Activated CD4-positive, alpha-beta T cell treated with anti-CD3 and anti-CD28 coated beads, Interleukin-2, amount 10 ng/mL, durations not matched to agents 24 days and 14 days (primary cell): ENCODE measurements around the gene INS. TPM values are rescaled to one million over a fixed set of nuclear protein-coding genes. Genes with fewer than 3 reads are reported as not detected.

Experiments
- DNase-seq: peaks from one replicate; pipeline ENCODE4 v3.0.0; 2022
- H3K27ac Mint-ChIP-seq: one replicate; pipeline ENCODE4 v1.8.0; 2022; ENCODE audit warnings: mild to moderate bottlenecking, mixed read lengths
- H3K27me3 Mint-ChIP-seq: one replicate; pipeline ENCODE4 v1.8.0; 2022; ENCODE audit warnings: mixed read lengths
- H3K36me3 Mint-ChIP-seq: one replicate; pipeline ENCODE4 v1.8.0; 2022; ENCODE audit warnings: low read depth, mild to moderate bottlenecking, mixed read lengths
- H3K4me1 Mint-ChIP-seq: one replicate; pipeline ENCODE4 v1.8.0; 2021; ENCODE audit warnings: mixed read lengths
- H3K4me3 Mint-ChIP-seq: one replicate; pipeline ENCODE4 v1.8.0; 2022; ENCODE audit warnings: mild to moderate bottlenecking, moderate library complexity, mixed read lengths
- H3K9me3 Mint-ChIP-seq: one replicate; pipeline ENCODE4 v1.8.0; 2021; ENCODE audit warnings: mixed read lengths
- intact Hi-C: fragments of 100-400 bp; cut with micrococcal nuclease; formaldehyde crosslinking; loops from one replicate; pipeline ENCODE4 v1.15.1; 2023
- total RNA-seq: library from RNA; stranded (reverse); gene quantifications from 2 replicates; pipeline ENCODE4 v1.2.3, GENCODE V29; 2022

Gene INS
- total RNA-seq, 1 donor from 2014 or later, result not detected

DNA sequence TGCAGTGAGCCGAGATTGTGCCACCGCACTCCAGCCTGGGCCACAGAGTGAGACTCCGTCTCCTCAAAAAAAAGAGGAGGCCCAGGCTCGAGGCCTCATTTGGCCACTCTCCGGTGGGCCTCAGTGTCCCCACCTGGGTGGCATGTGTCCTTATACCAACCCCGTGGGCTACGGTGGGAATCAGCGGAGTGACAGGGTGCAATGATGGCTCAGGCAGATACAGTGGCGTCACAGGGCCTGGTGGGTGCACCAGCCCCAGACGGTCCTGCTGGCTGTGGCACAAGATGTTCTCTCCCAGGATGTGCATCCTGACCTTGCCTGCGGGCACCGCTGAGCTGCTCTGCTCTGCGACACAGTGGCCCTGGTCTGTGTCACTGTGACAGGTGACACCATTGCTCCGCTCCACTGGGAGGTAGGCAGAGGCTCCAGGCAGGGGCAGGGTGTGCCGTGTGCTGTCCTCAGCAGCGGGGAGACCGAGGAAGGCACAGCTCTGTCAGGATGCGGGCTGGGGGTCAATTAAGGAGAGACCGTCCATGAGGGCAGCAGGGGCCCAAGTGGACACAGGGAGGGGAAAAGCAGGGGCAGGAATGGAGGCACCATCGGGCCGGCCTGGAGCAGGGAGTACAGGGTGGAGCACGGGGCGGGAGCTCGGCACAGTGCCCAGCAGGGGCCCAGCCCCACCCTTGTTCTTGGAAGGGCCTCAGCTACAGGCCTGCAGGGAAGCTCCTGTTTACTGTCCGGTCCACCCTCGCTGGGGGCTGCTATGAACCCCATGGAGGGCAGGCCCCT is 32.3 kb upstream of the INS start:
- H3K27me3 Mint-ChIP-seq, result peaks cover 11% of the 10 kb centered on the region
- no peak for DNase-seq
- peaks cover 9% of the 10 kb centered on the region for H3K4me1 Mint-ChIP-seq
- H3K27ac Mint-ChIP-seq, result no peak overlapping the region
- no peak overlapping the region for H3K4me3 Mint-ChIP-seq
- no peaks in the 10 kb centered on the region for H3K36me3 Mint-ChIP-seq
- intact Hi-C loops, result no loop called here
- no peaks in the 10 kb centered on the region for H3K9me3 Mint-ChIP-seq

DNA sequence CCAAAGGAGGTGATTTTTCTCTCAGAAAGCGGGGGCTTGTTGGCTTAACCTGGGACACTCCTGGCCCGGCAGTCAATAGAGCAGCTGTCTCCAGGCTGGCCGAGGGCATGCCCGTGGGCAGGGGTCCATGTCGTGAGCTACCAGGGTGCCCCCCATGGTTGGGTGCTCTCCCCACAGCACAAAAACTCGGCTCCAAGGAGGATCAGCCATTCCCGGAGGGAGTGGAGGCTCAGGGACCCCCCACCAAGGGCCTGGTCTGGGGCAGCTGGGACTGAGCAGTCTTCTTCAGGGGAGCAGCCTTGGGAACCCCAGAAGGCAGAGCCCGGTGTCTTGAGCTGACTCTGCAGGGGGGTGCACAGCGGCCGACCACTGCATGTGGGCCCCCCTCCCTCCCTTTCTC is 31.4 kb upstream of the INS start:
- intact Hi-C loops, result no loop called here
- H3K4me1 Mint-ChIP-seq, result peaks cover 9% of the 10 kb centered on the region
- no peak overlapping the region for H3K4me3 Mint-ChIP-seq
- DNase-seq, result no peak
- H3K27ac Mint-ChIP-seq, result no peak overlapping the region
- H3K9me3 Mint-ChIP-seq, result no peaks in the 10 kb centered on the region
- no peaks in the 10 kb centered on the region for H3K36me3 Mint-ChIP-seq
- H3K27me3 Mint-ChIP-seq, result peaks cover 11% of the 10 kb centered on the region

DNA sequence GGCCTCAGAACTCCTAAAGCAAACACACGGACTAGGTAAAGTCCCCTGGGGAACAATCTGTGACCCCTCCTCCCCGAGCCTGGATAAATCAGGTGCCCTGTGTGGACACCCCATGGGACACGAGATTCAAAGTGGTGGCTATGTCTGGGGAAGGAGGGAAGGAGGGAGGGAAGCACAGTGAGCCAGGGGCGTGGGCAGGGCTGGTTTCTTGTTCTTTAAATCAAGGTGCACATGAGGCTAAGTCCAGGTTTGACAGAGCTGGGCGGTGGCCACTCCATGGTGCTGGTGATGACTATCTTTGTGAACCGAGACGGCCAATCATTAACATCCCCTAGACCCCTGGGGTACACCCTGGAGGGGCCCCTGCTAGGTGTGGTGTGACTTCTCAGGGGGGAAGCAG is 30.9 kb upstream of the INS start:
- no peaks in the 10 kb centered on the region for H3K9me3 Mint-ChIP-seq
- H3K36me3 Mint-ChIP-seq, result no peaks in the 10 kb centered on the region
- intact Hi-C loops, result no loop called here
- H3K4me3 Mint-ChIP-seq, result no peak overlapping the region
- H3K4me1 Mint-ChIP-seq, result peaks cover 5% of the 10 kb centered on the region
- no peak for DNase-seq
- peaks cover 8% of the 10 kb centered on the region for H3K27me3 Mint-ChIP-seq
- H3K27ac Mint-ChIP-seq, result no peak overlapping the region

DNA sequence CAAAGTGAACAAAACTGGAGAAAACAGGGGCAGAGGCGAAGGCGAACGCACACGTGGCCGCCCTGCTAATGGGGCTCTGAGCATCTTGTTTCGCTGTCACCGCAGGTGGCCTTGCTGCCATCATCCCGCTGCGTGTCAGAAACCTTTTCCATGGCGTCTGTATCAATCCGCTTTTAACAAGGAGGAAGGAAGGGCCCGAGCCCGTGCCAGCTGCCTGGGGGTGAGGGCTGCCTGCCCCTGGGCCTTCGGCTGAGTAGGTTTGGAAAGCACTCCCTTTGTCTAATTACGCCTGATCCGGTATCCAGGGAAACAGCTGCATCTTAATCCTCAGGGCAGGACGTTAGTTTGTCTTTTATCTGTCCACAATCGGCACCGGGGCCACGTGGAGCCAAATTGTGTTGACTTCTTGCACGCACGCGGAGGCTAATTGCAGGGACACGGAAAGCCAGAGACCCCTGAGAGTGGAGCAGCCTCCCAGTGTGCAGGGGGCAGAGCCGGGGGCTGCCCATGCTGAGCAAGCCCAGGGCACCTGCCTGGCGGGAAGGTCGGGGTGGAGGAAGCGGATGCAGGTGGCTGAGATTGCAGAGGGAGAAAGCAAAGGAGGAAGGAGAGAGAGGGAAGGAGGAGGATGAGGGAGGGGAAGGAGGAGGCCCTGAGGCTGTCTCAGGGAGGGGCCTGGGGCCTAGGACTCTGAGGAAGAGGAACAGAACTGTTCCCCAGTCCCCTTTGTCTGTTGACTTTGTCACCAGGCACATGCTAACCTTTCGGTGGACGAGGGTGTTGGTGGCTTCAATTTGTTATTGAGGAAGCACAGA is 29.9 kb upstream of the INS start:
- Mint-ChIP-seq H3K9me3 (no peaks in the 10 kb centered on the region), H3K4me3 (no peak overlapping the region), H3K4me1 (no peaks in the 10 kb centered on the region), H3K27me3 (no peaks in the 10 kb centered on the region), H3K36me3 (no peaks in the 10 kb centered on the region), H3K27ac (no peak overlapping the region)
- no peak for DNase-seq
- intact Hi-C loops, result no loop called here

DNA sequence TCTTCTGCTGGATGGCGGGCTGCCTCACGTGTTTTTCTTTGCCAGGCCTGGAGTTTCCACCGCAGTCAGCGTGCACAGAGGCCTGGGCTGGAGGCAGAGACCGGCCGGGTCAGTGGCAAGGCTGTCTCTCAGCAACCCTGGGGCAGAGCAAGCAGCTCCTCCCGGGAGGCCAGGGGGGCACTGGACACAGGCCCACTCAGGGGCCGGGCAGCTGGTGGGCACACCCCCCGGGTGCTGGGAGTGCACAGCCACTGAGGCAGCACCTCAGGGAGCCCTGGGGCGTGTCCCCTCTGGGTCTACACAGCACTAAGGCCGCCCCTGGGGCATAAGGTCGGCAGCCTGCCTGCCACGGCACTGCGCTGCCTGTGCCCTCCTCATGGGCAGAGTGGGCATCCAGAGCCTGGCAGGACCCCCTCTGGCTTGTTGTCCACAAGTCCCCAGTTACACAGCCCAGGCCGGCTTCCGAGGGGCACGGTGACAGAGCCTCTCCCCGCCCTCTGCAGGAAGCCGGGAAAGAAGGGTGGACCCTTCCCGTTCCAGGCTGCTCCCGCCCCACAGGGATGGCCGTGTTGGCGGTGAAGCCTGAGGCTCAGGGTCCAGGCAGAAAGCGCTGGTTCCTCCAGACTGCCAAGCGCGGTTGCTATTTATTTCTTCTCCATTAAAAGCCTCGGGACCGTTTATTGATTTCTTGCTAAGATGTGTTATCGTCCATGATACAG is 29.1 kb upstream of the INS start:
- no peaks in the 10 kb centered on the region for H3K36me3 Mint-ChIP-seq
- intact Hi-C loops, result no loop called here

DNA sequence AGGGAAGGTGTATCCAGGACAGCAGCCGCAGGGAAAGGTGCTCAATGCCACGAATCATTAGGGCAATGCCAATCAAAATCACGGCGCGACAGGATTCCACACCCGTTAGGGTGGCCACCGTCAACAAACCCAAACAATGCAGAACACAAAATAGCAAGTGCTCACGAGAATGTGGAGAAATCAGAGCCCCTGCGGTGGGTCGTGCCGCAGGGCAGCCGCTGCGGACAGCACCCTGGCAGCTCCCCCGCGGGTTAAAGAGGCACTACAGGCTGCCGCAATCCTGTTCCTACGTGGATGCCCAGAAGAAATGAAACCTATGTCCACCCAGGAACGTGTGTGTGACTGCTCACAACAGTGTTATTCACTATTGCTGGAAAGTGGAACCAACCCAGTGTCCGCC is 27.7 kb upstream of the INS start:
- Mint-ChIP-seq H3K4me3 (no peak overlapping the region), H3K27ac (no peak overlapping the region)

More for the DNA sequence above, 29.1 kb upstream of the INS start:
- H3K27ac Mint-ChIP-seq, result no peak overlapping the region
- no peaks in the 10 kb centered on the region for H3K27me3 Mint-ChIP-seq
- DNase-seq, result no peak
- no peak overlapping the region for H3K4me3 Mint-ChIP-seq
- H3K4me1 Mint-ChIP-seq, result no peaks in the 10 kb centered on the region
- no peaks in the 10 kb centered on the region for H3K9me3 Mint-ChIP-seq

DNA sequence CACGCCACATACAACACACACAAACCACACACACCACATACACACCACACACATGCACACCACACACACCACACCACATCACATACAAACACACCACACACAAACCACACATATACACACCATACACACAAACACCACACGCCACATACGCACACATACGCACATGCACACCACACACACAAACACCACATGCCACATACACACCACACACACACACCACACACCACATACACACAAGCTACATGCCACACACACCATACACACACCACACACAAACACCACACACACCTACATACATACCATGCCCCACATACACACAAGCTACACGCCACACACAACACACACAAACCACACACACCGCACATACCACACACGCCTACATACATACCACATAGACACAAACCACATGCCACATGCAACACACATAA is 26.3 kb upstream of the INS start:
- Mint-ChIP-seq H3K4me1 (no peaks in the 10 kb centered on the region), H3K9me3 (no peaks in the 10 kb centered on the region), H3K4me3 (no peak overlapping the region), H3K27ac (no peak overlapping the region), H3K27me3 (no peaks in the 10 kb centered on the region), H3K36me3 (no peaks in the 10 kb centered on the region)
- DNase-seq, result no peak
- intact Hi-C loops, result no loop called here

More for the DNA sequence above, 27.7 kb upstream of the INS start:
- Mint-ChIP-seq H3K27me3 (no peaks in the 10 kb centered on the region), H3K9me3 (no peaks in the 10 kb centered on the region), H3K4me1 (no peaks in the 10 kb centered on the region), H3K36me3 (no peaks in the 10 kb centered on the region)
- DNase-seq, result no peak
- intact Hi-C loops, result no loop called here

DNA sequence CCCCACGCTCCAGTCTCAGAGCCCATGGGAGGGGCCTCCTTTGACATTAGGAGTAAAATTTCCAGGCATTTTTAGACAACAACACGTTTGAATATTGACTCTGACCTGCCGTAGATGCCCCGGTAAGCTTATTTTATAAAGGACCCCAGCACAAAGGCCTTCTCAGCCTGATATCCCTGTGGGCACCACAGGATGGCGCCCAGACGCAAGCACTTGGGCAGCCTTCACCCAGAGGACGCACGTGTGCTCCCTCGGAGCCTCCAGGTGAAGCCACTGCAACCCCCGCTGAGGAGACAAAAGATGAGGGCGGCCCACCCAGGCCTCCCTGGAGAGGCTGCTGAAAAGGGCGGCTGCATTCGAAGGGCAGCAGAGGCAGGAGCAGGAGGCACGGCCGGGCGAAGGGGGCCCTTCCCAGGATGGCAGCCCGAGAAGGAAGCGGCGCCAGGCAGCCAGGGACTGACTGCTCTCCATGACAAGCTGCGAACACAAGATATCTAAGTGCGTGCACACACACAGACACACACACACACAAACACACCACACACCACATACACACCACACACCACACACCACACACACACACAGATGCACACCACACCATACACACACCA is 25.8 kb upstream of the INS start:
- Mint-ChIP-seq H3K36me3 (no peaks in the 10 kb centered on the region), H3K27me3 (no peaks in the 10 kb centered on the region), H3K4me1 (no peaks in the 10 kb centered on the region), H3K4me3 (no peak overlapping the region), H3K27ac (no peak overlapping the region), H3K9me3 (no peaks in the 10 kb centered on the region)
- DNase-seq, result peak; percentile 78
- intact Hi-C loops, result no loop called here

DNA sequence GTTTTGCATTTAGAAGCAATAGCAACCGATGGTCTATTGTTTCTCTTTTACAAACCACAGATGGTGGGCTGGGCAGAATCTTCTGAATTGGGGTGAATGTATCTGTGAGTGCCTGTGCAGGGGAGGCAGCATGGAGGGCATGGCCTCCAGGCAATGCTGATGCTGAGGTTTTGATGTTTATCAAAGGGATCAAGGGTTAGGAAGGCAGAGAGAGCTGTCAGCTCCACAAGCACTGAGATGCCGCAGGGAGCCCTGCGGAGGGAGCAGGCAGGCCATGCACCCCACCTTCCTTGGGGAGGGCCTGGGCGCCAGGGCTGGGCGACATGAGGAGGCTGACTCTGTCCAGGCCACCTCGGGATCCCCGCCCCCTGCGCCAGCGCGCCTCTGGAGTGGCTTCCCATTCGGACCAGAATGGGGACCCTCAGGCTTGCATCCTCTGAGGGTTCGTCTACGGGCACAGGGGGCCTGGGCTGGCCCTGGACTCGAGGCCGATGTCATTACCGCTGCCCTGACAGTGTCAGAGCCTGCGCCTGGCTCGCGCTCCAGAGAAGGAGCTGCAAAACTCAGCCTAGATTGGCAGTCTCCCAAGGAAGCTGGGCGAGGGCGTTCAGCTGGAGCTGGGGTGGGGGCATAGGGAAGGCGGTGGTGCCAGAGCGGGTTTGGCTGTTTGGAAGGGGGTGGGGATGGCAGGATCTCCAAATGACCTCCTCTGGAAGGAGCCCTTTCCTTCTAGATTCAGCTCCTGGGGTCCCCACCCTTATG is 24.5 kb upstream of the INS start:
- H3K4me3 Mint-ChIP-seq, result no peak overlapping the region
- H3K27me3 Mint-ChIP-seq, result no peaks in the 10 kb centered on the region
- no peaks in the 10 kb centered on the region for H3K4me1 Mint-ChIP-seq
- intact Hi-C loops, result no loop called here
- H3K27ac Mint-ChIP-seq, result no peak overlapping the region
- no peak for DNase-seq
- no peaks in the 10 kb centered on the region for H3K9me3 Mint-ChIP-seq
- H3K36me3 Mint-ChIP-seq, result no peaks in the 10 kb centered on the region

DNA sequence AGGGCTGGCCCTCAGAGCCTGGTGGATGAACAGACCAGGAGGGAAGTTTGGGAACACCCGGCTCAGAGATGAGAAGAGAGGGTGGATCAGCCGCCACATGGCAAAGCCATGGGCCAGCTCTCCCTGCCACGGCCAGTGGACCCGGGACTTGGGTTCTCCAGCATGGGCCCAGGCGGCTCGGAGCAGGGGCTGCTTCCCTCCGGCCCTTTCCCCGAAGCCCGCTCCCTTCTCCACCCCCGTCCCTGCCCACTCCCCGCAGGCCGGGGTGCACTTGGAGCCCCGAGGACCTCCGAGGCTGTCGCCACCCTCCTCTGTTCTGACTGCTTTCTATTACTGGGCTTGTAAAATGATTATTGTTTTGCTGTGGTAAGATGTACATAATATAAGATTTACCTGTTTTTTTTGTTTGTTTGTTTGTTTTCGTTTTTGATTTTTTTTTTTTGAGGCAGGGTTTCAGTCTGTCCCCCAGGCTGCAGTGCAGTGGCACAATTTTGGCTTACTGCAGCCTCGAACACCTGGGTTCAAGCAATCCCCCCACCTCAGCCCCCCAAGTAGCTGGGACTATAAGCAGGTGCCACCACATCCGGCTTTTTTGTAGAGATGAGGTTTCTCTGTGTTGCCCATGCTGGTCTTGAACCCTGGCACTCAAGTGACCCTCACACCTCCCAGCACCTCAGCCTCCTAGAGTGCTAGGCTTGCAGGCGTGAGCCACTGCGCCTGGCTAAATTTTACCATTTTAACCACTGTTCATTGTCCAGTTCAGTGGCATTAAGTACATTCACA is 21.9 kb upstream of the INS start:
- no peaks in the 10 kb centered on the region for H3K4me1 Mint-ChIP-seq
- no peak overlapping the region for H3K27ac Mint-ChIP-seq
- no peak overlapping the region for H3K4me3 Mint-ChIP-seq
- intact Hi-C loops, result no loop called here
- H3K9me3 Mint-ChIP-seq, result no peaks in the 10 kb centered on the region
- no peaks in the 10 kb centered on the region for H3K27me3 Mint-ChIP-seq
- no peaks in the 10 kb centered on the region for H3K36me3 Mint-ChIP-seq
- no peak for DNase-seq

DNA sequence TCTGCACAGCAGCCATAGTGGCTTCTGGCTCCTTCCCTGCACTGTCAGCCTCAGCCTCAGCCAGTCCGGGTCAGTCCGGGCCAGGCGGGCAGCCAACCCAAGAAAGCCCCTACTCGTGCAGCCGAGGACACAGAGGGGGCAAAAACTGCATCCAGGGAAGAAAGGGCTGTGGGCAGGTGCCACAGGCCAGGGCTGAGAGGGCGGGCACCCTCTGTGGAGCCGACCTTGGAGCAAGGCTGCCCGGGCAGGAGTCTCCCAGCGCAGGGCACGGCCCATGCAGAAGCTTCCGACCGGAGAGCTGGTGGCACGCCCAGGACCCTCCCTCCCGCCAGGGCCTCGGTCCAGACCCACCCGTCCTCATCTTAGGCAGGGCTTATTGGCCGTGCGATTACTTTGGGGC is 21.1 kb upstream of the INS start:
- H3K27ac Mint-ChIP-seq, result no peak overlapping the region
- no peak for DNase-seq
- H3K4me1 Mint-ChIP-seq, result no peaks in the 10 kb centered on the region
- intact Hi-C loops, result no loop called here
- H3K9me3 Mint-ChIP-seq, result no peaks in the 10 kb centered on the region
- H3K36me3 Mint-ChIP-seq, result no peaks in the 10 kb centered on the region
- H3K4me3 Mint-ChIP-seq, result no peak overlapping the region
- H3K27me3 Mint-ChIP-seq, result no peaks in the 10 kb centered on the region

DNA sequence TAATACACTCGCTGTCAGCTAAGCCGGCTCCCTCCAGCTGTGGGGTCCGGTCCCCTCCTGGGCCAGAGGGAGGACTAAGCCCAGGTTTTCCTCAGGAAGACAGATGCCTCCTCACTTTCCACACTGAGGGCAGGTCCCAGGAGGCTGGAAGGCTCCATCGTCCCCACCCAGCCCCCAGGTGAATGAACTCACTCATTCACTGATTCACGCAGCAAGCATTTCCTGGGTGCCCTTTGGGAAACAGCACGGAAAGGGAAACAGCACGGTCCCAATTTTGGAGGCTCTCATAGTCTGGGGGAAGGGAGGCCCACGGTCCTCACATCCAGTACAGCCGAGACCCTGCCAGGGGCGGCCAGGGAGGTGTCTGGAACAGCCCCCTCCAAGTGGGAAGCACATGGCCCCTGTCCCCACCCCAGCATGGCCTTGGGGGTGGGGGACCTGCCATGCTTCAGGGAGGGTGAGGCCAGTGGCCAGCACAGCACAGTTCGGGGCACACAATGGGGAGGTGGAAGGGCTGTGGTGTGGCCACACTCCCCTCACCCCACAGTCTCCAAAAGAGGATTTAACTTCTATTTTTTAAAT is 19.9 kb upstream of the INS start:
- H3K27me3 Mint-ChIP-seq, result no peaks in the 10 kb centered on the region
- H3K36me3 Mint-ChIP-seq, result no peaks in the 10 kb centered on the region
- DNase-seq, result no peak
- intact Hi-C loops, result no loop called here
- no peaks in the 10 kb centered on the region for H3K9me3 Mint-ChIP-seq
- H3K4me1 Mint-ChIP-seq, result no peaks in the 10 kb centered on the region
- H3K27ac Mint-ChIP-seq, result no peak overlapping the region
- no peak overlapping the region for H3K4me3 Mint-ChIP-seq
